Measurements from ENCODE around the gene RERE. TPM values are rescaled to one million over a fixed set of nuclear protein-coding genes. Genes with fewer than 3 reads are reported as not detected.

The RERE gene
- total and polyA plus RNA-seq, 2 donors (not counting 3 experiments of a cell fraction or from before 2014, with no cell fraction given) = 14.1 to 113 TPM

DNA sequence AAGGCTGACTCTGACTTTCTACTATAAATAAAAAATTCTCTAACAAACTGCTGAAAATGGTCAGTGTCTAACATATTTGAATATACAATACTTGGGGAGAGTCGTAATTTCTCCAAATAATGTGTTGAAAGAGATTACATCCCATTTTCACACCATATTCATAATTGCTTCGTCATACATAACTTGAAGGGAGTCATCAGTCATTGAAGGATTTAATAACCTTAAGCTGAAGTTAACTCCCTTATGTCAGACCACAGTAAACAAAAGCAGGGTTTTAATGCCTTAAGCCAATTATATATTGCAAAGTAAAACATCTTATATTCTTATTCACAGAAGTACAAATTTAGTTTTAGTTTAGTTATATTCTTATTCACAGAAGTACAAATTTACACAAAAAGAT lies 129.9 kb downstream of the RERE start:
- Histone ChIP-seq H3K9me1 (replicated peaks; ENCODE audit: control insufficient read depth, extremely low read depth, insufficient read depth, low read length) (no peaks in the 10 kb centered on the region), H3K27ac (ENCODE audit: insufficient read depth, low read depth, low read length) (peak overlapping the region; percentile 74), H3K9me3 (replicated peaks; ENCODE audit: control insufficient read depth, insufficient read depth, low read length) (no peaks in the 10 kb centered on the region), H3K79me2 (ENCODE audit: control insufficient read depth, insufficient read depth, low read length) (peaks cover 81% of the 10 kb centered on the region), H4K20me1 (replicated peaks; ENCODE audit: control insufficient read depth, extremely low read depth, insufficient read depth, low read length) (peaks cover 7% of the 10 kb centered on the region), H3K4me1 (ENCODE audit: control insufficient read depth, extremely low read depth, insufficient read depth, low read length) (peaks cover 19% of the 10 kb centered on the region), H3K27me3 (ENCODE audit: control insufficient read depth in 2 of 2, insufficient read depth in 2 of 2, low read length in 2 of 2) (no peaks in the 10 kb centered on the region), H3K4me2 (ENCODE audit: insufficient read depth, low read length) (peak overlapping the region; percentile 54), H3K9ac (replicated peaks; ENCODE audit: extremely low read depth, insufficient read depth, low read length) (no peak overlapping the region), H3K4me3 (replicated peaks in 1 of 3; ENCODE audit: insufficient read depth in 1 of 3, low read depth in 1 of 3, low read length in 3 of 3) (no peak overlapping the region), H2AFZ (ENCODE audit: low read depth, low read length) (no peak overlapping the region), H3K36me3 (ENCODE audit: control insufficient read depth in 2 of 2, extremely low read depth in 1 of 2, insufficient read depth in 2 of 2, low read length in 2 of 2) (no peaks in the 10 kb centered on the region)
- TF ChIP-seq FOS (IDR thresholded peaks at IDR 0.05; ENCODE audit: borderline replicate concordance, insufficient read depth, low read length) = no peak
- no peak for TF ChIP-seq JUN (IDR thresholded peaks at IDR 0.05; ENCODE audit: borderline replicate concordance, insufficient read depth, insufficient read length, low read depth)
- intact Hi-C loops (cut with micrococcal nuclease) = loop anchor here (1.0 kb wide), 1 partner anchor 39 kb away; no protein-coding TSS in a partner anchor
- ChIA-PET POLR2A (interaction anchor here (1.1 to 1.2 kb wide), 2 partner anchors 14 to 16 kb away, joined by 3 to 4 read pairs; no protein-coding TSS in a partner anchor), CTCF (interaction anchor here (0.8 to 1.9 kb wide), 8 partner anchors 16 to 301 kb away, joined by 3 to 7 read pairs (median 4); no protein-coding TSS in a partner anchor)
- FAIRE-seq (no peak), DNase-seq (ENCODE audit: low read depth, low spot score) (no peak)
- BruUV-seq (replicated peaks) = no TSS peak
- dilution Hi-C loops (cut with MboI; ENCODE audit: extremely low pct_ligation_motif_present, low sequenced_read_pairs) = no loop called here

DNA sequence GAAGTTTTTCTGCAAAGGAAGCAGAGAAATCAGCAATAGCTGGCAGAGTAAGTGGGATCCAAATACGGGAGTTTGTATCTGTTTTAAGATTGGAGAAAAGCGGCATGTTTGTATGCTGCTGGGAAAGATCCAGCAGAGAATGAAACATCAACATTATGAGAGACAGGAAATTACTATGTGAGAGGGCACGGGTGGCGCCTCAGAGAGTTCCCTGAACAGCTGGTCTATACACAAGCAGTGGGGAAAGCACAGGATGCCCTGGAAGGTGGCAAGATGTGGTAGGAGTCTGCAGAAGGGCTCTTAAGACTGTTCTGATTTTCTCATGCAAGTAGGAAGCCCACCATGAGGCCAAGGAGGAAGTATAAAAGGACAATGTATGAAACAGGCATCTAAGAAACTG lies 130.4 kb downstream of the RERE start:
- no peaks in the 10 kb centered on the region for H3K9me1 ChIP-seq (replicated peaks; ENCODE audit: control insufficient read depth, extremely low read depth, insufficient read depth, low read length)
- peak; percentile 73 for FAIRE-seq
- no peaks in the 10 kb centered on the region for H3K27me3 ChIP-seq (ENCODE audit: control insufficient read depth in 2 of 2, insufficient read depth in 2 of 2, low read length in 2 of 2)
- H3K79me2 ChIP-seq (ENCODE audit: control insufficient read depth, insufficient read depth, low read length) = peaks cover 83% of the 10 kb centered on the region
- BruUV-seq (replicated peaks) = no TSS peak
- ChIA-PET CTCF (interaction anchor here (0.8 to 1.9 kb wide), 8 partner anchors 15 to 301 kb away, joined by 3 to 7 read pairs (median 4); no protein-coding TSS in a partner anchor), POLR2A (interaction anchor here (1.1 to 1.2 kb wide), 2 partner anchors 14 to 16 kb away, joined by 3 to 4 read pairs; no protein-coding TSS in a partner anchor)
- H3K4me1 ChIP-seq (ENCODE audit: control insufficient read depth, extremely low read depth, insufficient read depth, low read length) = peaks cover 19% of the 10 kb centered on the region
- H3K4me2 ChIP-seq (ENCODE audit: insufficient read depth, low read length) = peak overlapping the region; percentile 54
- H4K20me1 ChIP-seq (replicated peaks; ENCODE audit: control insufficient read depth, extremely low read depth, insufficient read depth, low read length) = peaks cover 7% of the 10 kb centered on the region
- H2AFZ ChIP-seq (ENCODE audit: low read depth, low read length) = no peak overlapping the region
- intact Hi-C loops (cut with micrococcal nuclease) = loop anchor here (1.0 kb wide), 1 partner anchor 39 kb away; no protein-coding TSS in a partner anchor
- no peak overlapping the region for H3K9ac ChIP-seq (replicated peaks; ENCODE audit: extremely low read depth, insufficient read depth, low read length)
- no peaks in the 10 kb centered on the region for H3K9me3 ChIP-seq (replicated peaks; ENCODE audit: control insufficient read depth, insufficient read depth, low read length)
- no peaks in the 10 kb centered on the region for H3K36me3 ChIP-seq (ENCODE audit: control insufficient read depth in 2 of 2, extremely low read depth in 1 of 2, insufficient read depth in 2 of 2, low read length in 2 of 2)
- DNase-seq (ENCODE audit: low read depth, low spot score) = peak; percentile 95
- dilution Hi-C loops (cut with MboI; ENCODE audit: extremely low pct_ligation_motif_present, low sequenced_read_pairs) = no loop called here
- H3K27ac ChIP-seq (ENCODE audit: insufficient read depth, low read depth, low read length) = peak overlapping the region; percentile 74
- TF ChIP-seq POLR2A (IDR thresholded peaks at IDR 0.05; ENCODE audit: low read depth, low read length) = no peak
- no peak for TF ChIP-seq CTCF (IDR thresholded peaks at IDR 0.05; ENCODE audit: extremely low read depth in 1 of 2, insufficient read depth in 1 of 2, low read depth in 1 of 2, low read length in 2 of 2)
- no peak for TF ChIP-seq MYC (IDR thresholded peaks at IDR 0.05; ENCODE audit: low read depth, low read length)
- peak; percentile 39 for TF ChIP-seq POLR2AphosphoS5 (IDR thresholded peaks at IDR 0.05; ENCODE audit: insufficient read depth, low read depth, low read length)
- no peak for TF ChIP-seq GATA2 (IDR thresholded peaks at IDR 0.05; ENCODE audit: insufficient read depth, insufficient read length, low read depth, low read length)
- H3K4me3 ChIP-seq (replicated peaks in 1 of 3; ENCODE audit: insufficient read depth in 1 of 3, low read depth in 1 of 3, low read length in 3 of 3) = no peak overlapping the region
